A172 (cell line): ENCODE results near the gene IQCH. TPM values are rescaled to one million over a fixed set of nuclear protein-coding genes. Genes with fewer than 3 reads are reported as not detected.
"Not testable (repeated sequence)": the region's sequence is repeated elsewhere in the genome, so short reads cannot be mapped to it uniquely, and the experiment has no call there.

ENCODE experiments used
- DNase-seq: peaks from one replicate; pipeline ENCODE4 v3.0.0-alpha.2; 2015; ENCODE audit warnings: low spot score
- total RNA-seq: library from RNA; depleted of rRNA; stranded (reverse); fragments of >200 nt; shearing (Covaris generic); gene quantifications from 2 replicates; pipeline ENCODE4 v1.2.3, GENCODE V29; 2014

Gene IQCH
- total RNA-seq, 1 experiment from 2014 or later, result 3.1 TPM

- DNase-seq, result no peak
These were observed 103.8 kb downstream of the IQCH start for GRCh38 chr15:67358391-67358790.

- no peak for DNase-seq
These were observed 104.2 kb downstream of the IQCH start for GRCh38 chr15:67358812-67359211.

- no peak for DNase-seq
These were observed 105.0 kb downstream of the IQCH start for GRCh38 chr15:67359431-67360079.

- no peak for DNase-seq
These were observed 106.5 kb downstream of the IQCH start for GRCh38 chr15:67361100-67361499.

- DNase-seq, result not testable (repeated sequence)
These were observed 109.1 kb downstream of the IQCH start for GRCh38 chr15:67363712-67364111.

- no peak for DNase-seq
These were observed 111.4 kb downstream of the IQCH start for GRCh38 chr15:67365994-67366393.

GRCh38 chr15:67366904-67367303, 112.3 kb downstream of the IQCH start:
- DNase-seq, result no peak

GRCh38 chr15:67369359-67369998, 114.9 kb downstream of the IQCH start:
- DNase-seq, result no peak

- DNase-seq, result no peak
These were observed 115.8 kb downstream of the IQCH start for GRCh38 chr15:67370206-67370954.

- DNase-seq, result no peak
These were observed 118.0 kb downstream of the IQCH start for GRCh38 chr15:67372543-67372942.

- DNase-seq, result no peak
These were observed 118.5 kb downstream of the IQCH start for GRCh38 chr15:67372986-67373675.

GRCh38 chr15:67373971-67374370, 119.4 kb downstream of the IQCH start:
- DNase-seq, result no peak

- DNase-seq, result no peak
These were observed 124.9 kb downstream of the IQCH start for GRCh38 chr15:67379530-67379929.

GRCh38 chr15:67380921-67381320, 126.3 kb downstream of the IQCH start:
- DNase-seq, result no peak

- DNase-seq, result no peak
These were observed 126.9 kb downstream of the IQCH start for GRCh38 chr15:67381416-67382045.

- no peak for DNase-seq
These were observed 128.1 kb downstream of the IQCH start for GRCh38 chr15:67382723-67383122.

- DNase-seq, result no peak
These were observed 129.3 kb downstream of the IQCH start for GRCh38 chr15:67383899-67384298.

GRCh38 chr15:67384761-67385160, 130.2 kb downstream of the IQCH start:
- DNase-seq, result no peak

GRCh38 chr15:67385971-67386370, 131.4 kb downstream of the IQCH start:
- no peak for DNase-seq

- DNase-seq, result no peak
These were observed 132.4 kb downstream of the IQCH start for GRCh38 chr15:67386947-67387346.

- DNase-seq, result no peak
These were observed 135.4 kb downstream of the IQCH start for GRCh38 chr15:67389975-67390374.
